ENCODE results near the gene KIAA1210.

DNA sequence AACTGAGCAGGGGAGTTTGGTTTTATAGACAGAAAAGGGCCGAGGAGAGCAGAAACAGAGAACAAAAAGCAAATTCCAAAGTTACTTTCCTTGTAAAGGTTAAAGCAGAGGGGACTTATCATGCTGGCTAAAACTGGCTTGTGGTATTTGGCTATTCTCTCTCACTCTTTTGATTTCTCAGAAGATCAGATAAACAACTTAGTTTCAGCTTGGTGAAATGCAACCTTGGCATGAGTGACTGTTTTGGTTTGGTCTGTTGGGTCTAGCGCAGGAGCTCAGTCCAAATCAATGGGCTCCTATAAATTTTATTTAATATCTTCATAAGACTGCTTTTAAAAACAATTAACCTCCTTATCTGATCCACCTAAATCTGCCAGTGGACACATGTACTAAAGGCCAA, 47.3 kb upstream of the KIAA1210 start:
- TF ChIP-seq, protein P1, sequence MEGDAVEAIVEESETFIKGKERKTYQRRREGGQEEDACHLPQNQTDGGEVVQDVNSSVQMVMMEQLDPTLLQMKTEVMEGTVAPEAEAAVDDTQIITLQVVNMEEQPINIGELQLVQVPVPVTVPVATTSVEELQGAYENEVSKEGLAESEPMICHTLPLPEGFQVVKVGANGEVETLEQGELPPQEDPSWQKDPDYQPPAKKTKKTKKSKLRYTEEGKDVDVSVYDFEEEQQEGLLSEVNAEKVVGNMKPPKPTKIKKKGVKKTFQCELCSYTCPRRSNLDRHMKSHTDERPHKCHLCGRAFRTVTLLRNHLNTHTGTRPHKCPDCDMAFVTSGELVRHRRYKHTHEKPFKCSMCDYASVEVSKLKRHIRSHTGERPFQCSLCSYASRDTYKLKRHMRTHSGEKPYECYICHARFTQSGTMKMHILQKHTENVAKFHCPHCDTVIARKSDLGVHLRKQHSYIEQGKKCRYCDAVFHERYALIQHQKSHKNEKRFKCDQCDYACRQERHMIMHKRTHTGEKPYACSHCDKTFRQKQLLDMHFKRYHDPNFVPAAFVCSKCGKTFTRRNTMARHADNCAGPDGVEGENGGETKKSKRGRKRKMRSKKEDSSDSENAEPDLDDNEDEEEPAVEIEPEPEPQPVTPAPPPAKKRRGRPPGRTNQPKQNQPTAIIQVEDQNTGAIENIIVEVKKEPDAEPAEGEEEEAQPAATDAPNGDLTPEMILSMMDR (IDR thresholded peaks at IDR 0.05 in 2 of 3, conservative IDR thresholded peaks at IDR 0.05 in 1 of 3; ENCODE audit: borderline replicate concordance in 1 of 3, insufficient read depth in 1 of 3, low read depth in 2 of 3, low read length in 2 of 3): no peak
- TF ChIP-seq EZH2 (IDR thresholded peaks at IDR 0.05) (no peak), CEBPB (IDR thresholded peaks at IDR 0.05; ENCODE audit: low read depth) (no peak), POLR2A (IDR thresholded peaks at IDR 0.05; ENCODE audit: borderline replicate concordance, extremely low read depth, insufficient read depth, insufficient read length) (no peak), YY1 (IDR thresholded peaks at IDR 0.05; ENCODE audit: extremely low read depth, insufficient replicate concordance, low read depth, low read length) (no peak), SP1 (IDR thresholded peaks at IDR 0.05; ENCODE audit: low read depth) (no peak), ZNF274 (IDR thresholded peaks at IDR 0.05; ENCODE audit: low read depth, low read length) (no peak), EZH2phosphoT487 (IDR thresholded peaks at IDR 0.05; ENCODE audit: borderline replicate concordance) (no peak)
- TF ChIP-seq, protein P2, sequence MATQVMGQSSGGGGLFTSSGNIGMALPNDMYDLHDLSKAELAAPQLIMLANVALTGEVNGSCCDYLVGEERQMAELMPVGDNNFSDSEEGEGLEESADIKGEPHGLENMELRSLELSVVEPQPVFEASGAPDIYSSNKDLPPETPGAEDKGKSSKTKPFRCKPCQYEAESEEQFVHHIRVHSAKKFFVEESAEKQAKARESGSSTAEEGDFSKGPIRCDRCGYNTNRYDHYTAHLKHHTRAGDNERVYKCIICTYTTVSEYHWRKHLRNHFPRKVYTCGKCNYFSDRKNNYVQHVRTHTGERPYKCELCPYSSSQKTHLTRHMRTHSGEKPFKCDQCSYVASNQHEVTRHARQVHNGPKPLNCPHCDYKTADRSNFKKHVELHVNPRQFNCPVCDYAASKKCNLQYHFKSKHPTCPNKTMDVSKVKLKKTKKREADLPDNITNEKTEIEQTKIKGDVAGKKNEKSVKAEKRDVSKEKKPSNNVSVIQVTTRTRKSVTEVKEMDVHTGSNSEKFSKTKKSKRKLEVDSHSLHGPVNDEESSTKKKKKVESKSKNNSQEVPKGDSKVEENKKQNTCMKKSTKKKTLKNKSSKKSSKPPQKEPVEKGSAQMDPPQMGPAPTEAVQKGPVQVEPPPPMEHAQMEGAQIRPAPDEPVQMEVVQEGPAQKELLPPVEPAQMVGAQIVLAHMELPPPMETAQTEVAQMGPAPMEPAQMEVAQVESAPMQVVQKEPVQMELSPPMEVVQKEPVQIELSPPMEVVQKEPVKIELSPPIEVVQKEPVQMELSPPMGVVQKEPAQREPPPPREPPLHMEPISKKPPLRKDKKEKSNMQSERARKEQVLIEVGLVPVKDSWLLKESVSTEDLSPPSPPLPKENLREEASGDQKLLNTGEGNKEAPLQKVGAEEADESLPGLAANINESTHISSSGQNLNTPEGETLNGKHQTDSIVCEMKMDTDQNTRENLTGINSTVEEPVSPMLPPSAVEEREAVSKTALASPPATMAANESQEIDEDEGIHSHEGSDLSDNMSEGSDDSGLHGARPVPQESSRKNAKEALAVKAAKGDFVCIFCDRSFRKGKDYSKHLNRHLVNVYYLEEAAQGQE (IDR thresholded peaks at IDR 0.05; ENCODE audit: low read depth): no peak
